Loucy (cell line): ENCODE results near the gene SSBP3.

Experiments
- H2AFZ ChIP-seq: fragments of 200-600 bp; sonication (generic); 2 replicates; pipeline ENCODE4 v1.6.0; 2016; ENCODE audit warnings: antibody characterized with exemption, mild to moderate bottlenecking, low read length, moderate library complexity
- H3F3A ChIP-seq: fragments of 200-600 bp; 2 replicates; pipeline ENCODE4 v1.6.0; 2016; ENCODE audit warnings: antibody characterized with exemption, low read depth, mild to moderate bottlenecking
- H3K27me3 ChIP-seq: fragments of 200-600 bp; sonication (generic); 2 replicates; pipeline ENCODE4 v1.6.1; 2014; ENCODE audit warnings: low read length, mild to moderate bottlenecking; ENCODE audit not compliant: insufficient read depth, poor library complexity, severe bottlenecking
- H3K36me3 ChIP-seq: fragments of 200-600 bp; sonication (generic); 2 replicates; pipeline ENCODE4 v1.6.1; 2016; ENCODE audit warnings: low read length; ENCODE audit not compliant: insufficient read depth
- H3K4me1 ChIP-seq: fragments of 200-600 bp; sonication (generic); 2 replicates; pipeline ENCODE4 v1.5.1; 2014; ENCODE audit warnings: low read length, mild to moderate bottlenecking; ENCODE audit not compliant: insufficient read depth, poor library complexity, severe bottlenecking
- H3K4me2 ChIP-seq: fragments of 200-600 bp; sonication (generic); 2 replicates; pipeline ENCODE4 v1.6.0; 2014; ENCODE audit warnings: antibody characterized with exemption, low read length, low read depth, mild to moderate bottlenecking; ENCODE audit not compliant: poor library complexity, severe bottlenecking
- H3K4me3 ChIP-seq: fragments of 200-600 bp; sonication (generic); 2 replicates; pipeline ENCODE4 v1.5.1; 2014; ENCODE audit warnings: low read length, mild to moderate bottlenecking, mixed read lengths; ENCODE audit not compliant: poor library complexity, severe bottlenecking
- H3K79me2 ChIP-seq: fragments of 200-600 bp; sonication (generic); 2 replicates; pipeline ENCODE4 v1.6.1; 2014; ENCODE audit warnings: low read length; ENCODE audit not compliant: insufficient read depth
- H3K9ac ChIP-seq: fragments of 200-600 bp; sonication (generic); 2 replicates; pipeline ENCODE4 v1.6.0; 2014; ENCODE audit warnings: mild to moderate bottlenecking, low read depth, low read length, moderate library complexity; ENCODE audit not compliant: poor library complexity, severe bottlenecking
- H3K9me2 ChIP-seq: fragments of 200-600 bp; sonication (generic); replicated peaks from 2 replicates; pipeline ENCODE4 v1.6.1; 2016; ENCODE audit warnings: low read depth, low read length, mixed read lengths
- H3K9me3 ChIP-seq: fragments of 200-600 bp; sonication (generic); 2 replicates; pipeline ENCODE4 v1.6.1; 2014; ENCODE audit warnings: mild to moderate bottlenecking, antibody characterized with exemption, low read length, low read depth; ENCODE audit not compliant: insufficient read depth
- H4K20me1 ChIP-seq: fragments of 200-600 bp; sonication (generic); 2 replicates; pipeline ENCODE4 v1.6.0; 2014; ENCODE audit warnings: antibody characterized with exemption, low read length, mild to moderate bottlenecking; ENCODE audit not compliant: insufficient read depth, poor library complexity, severe bottlenecking
- CTCF ChIP-seq: fragments of 200-600 bp; sonication (generic); conservative IDR thresholded peaks from 2 replicates; pipeline ENCODE4 v1.5.1; 2014; ENCODE audit warnings: mild to moderate bottlenecking, antibody characterized with exemption, low read length
- EZH2phosphoT487 ChIP-seq: fragments of 200-600 bp; IDR thresholded peaks from 2 replicates; pipeline ENCODE4 v1.6.1; 2018; ENCODE audit warnings: antibody characterized with exemption, mild to moderate bottlenecking, moderate library complexity, borderline replicate concordance

SSBP3 gene

GRCh38 chr1:54352755-54353154, 53.4 kb downstream of the SSBP3 start:
- Histone ChIP-seq H3K36me3 (peaks cover 19% of the 10 kb centered on the region; the same call in 1 of the 2 replicates), H3K9ac (no peak overlapping the region), H3F3A (no peaks in the 10 kb centered on the region), H3K4me1 (peaks cover 7% of the 10 kb centered on the region), H3K4me3 (no peak overlapping the region), H4K20me1 (peaks cover 33% of the 10 kb centered on the region), H2AFZ (no peak overlapping the region), H3K79me2 (peaks cover 92% of the 10 kb centered on the region), H3K27me3 (no peaks in the 10 kb centered on the region), H3K9me3 (no peaks in the 10 kb centered on the region), H3K4me2 (no peak overlapping the region), H3K9me2 (no peaks in the 10 kb centered on the region)
- TF ChIP-seq EZH2phosphoT487: no peak
- TF ChIP-seq CTCF: no peak

DNA sequence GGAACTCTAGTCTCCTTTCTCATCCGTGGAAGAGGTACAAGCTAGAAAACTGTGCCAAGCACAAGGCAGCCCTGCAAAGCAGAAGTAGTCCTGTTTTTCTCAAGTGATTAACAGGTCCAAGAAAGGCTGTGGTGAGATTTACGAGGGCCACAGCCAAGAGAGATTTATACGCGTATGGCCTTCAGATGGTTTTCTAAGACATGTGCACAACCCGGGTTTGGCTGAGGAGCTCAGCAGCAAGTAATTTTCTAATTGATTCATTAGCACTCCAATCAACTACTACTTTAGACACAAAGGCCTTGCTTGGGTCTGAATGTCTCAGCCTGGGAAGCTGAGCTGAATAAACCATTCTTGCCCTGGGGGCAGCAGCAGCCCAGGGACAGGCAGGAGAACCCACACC, 55.8 kb downstream of the SSBP3 start:
- H2AFZ ChIP-seq: no peak overlapping the region
- no peaks in the 10 kb centered on the region for H3K9me3 ChIP-seq
- H3K27me3 ChIP-seq: no peaks in the 10 kb centered on the region
- no peak overlapping the region for H3K4me3 ChIP-seq
- H3K4me2 ChIP-seq: no peak overlapping the region
- H4K20me1 ChIP-seq: peaks cover 29% of the 10 kb centered on the region
- no peaks in the 10 kb centered on the region for H3K9me2 ChIP-seq
- peaks cover 7% of the 10 kb centered on the region for H3K4me1 ChIP-seq
- H3F3A ChIP-seq: no peaks in the 10 kb centered on the region
- peaks cover 10% of the 10 kb centered on the region; the same call in 1 of the 2 replicates for H3K36me3 ChIP-seq
- H3K79me2 ChIP-seq: peaks cover 86% of the 10 kb centered on the region; the same call in 1 of the 2 replicates
- TF ChIP-seq CTCF (no peak), EZH2phosphoT487 (no peak)
- H3K9ac ChIP-seq: no peak overlapping the region

- Histone ChIP-seq H3K27me3 (no peaks in the 10 kb centered on the region), H3K4me3 (no peak overlapping the region), H3K9me3 (no peaks in the 10 kb centered on the region), H3K9me2 (no peaks in the 10 kb centered on the region), H3K4me1 (peaks cover 7% of the 10 kb centered on the region), H4K20me1 (peaks cover 33% of the 10 kb centered on the region), H3K4me2 (no peak overlapping the region), H3F3A (no peaks in the 10 kb centered on the region), H2AFZ (no peak overlapping the region), H3K9ac (no peak overlapping the region), H3K36me3 (peaks cover 20% of the 10 kb centered on the region; the same call in 1 of the 2 replicates), H3K79me2 (peaks cover 85% of the 10 kb centered on the region; the same call in 1 of the 2 replicates)
- TF ChIP-seq CTCF (no peak), EZH2phosphoT487 (no peak)
Observed at GRCh38 chr1:54348700-54349021, 57.5 kb downstream of the SSBP3 start.
